PFSK-1 (cell line): ENCODE data around the gene CCR2.

ENCODE experiments used
- FOXP2 ChIP-seq: optimal IDR thresholded peaks from 2 replicates; pipeline ENCODE3; 2011; ENCODE audit warnings: borderline replicate concordance, control low read depth, inconsistent platforms; ENCODE audit not compliant: insufficient read depth; ENCODE audit errors: extremely low read length, extremely low read depth
- POLR2AphosphoS5 ChIP-seq: IDR thresholded peaks from 2 replicates; pipeline ENCODE4 v1.6.1; 2012; ENCODE audit warnings: low read depth, mild to moderate bottlenecking, control low read depth, low read length, moderate library complexity
- REST ChIP-seq, 2 experiments: IDR thresholded peaks; 2 replicates each; pipeline versions ENCODE4 v1.6.1 to v1.8.0; 2011 to 2012; ENCODE audit warnings: low read depth in 2 of 2, low read length in 2 of 2, control low read depth in 1 of 2, inconsistent platforms in 1 of 2, mild to moderate bottlenecking in 1 of 2, moderate library complexity in 1 of 2; ENCODE audit not compliant: insufficient read depth in 1 of 2
- SIN3A ChIP-seq: IDR thresholded peaks from 2 replicates; pipeline ENCODE4 v1.6.1; 2012; ENCODE audit warnings: mild to moderate bottlenecking, low read length, moderate library complexity, borderline replicate concordance; ENCODE audit not compliant: insufficient read depth
- TAF1 ChIP-seq: IDR thresholded peaks from 2 replicates; pipeline ENCODE4 v1.6.1; 2012; ENCODE audit warnings: low read length, control low read depth, borderline replicate concordance; ENCODE audit not compliant: insufficient read depth

- no peak for TF ChIP-seq REST (IDR thresholded peaks at IDR 0.05; ENCODE audit: insufficient read depth in 1 of 2, low read depth in 2 of 2, low read length in 2 of 2)
- no peak for TF ChIP-seq TAF1
- no peak for TF ChIP-seq SIN3A
- TF ChIP-seq POLR2AphosphoS5: no peak
- TF ChIP-seq FOXP2: no peak
These were observed 46.3 kb downstream of the CCR2 start for GRCh38 chr3:46400000-46400734.
